KMS-11 (cell line): ENCODE measurements around the gene TNFAIP3.

ENCODE experiments used
- H2AFZ ChIP-seq: fragments of 200-600 bp; sonication (generic); 2 replicates; pipeline ENCODE4 v1.6.1; 2016; ENCODE audit warnings: antibody characterized with exemption, mixed run types, low read depth
- H3K27ac ChIP-seq: fragments of 200-600 bp; sonication (generic); 2 replicates; pipeline ENCODE4 v1.6.1; 2016; ENCODE audit warnings: mild to moderate bottlenecking, mixed run types
- H3K27me3 ChIP-seq: fragments of 200-600 bp; sonication (generic); 2 replicates; pipeline ENCODE4 v1.6.1; 2017; ENCODE audit warnings: mild to moderate bottlenecking, low read depth, mixed run types, moderate library complexity; ENCODE audit not compliant: insufficient read depth
- H3K36me3 ChIP-seq: fragments of 200-600 bp; sonication (generic); 2 replicates; pipeline ENCODE4 v1.6.1; 2017; ENCODE audit warnings: mild to moderate bottlenecking, mixed run types; ENCODE audit not compliant: insufficient read depth
- H3K4me1 ChIP-seq: fragments of 200-600 bp; sonication (generic); 2 replicates; pipeline ENCODE4 v1.6.1; 2016; ENCODE audit warnings: mild to moderate bottlenecking, low read depth, mixed run types; ENCODE audit not compliant: poor library complexity, severe bottlenecking
- H3K4me2 ChIP-seq: fragments of 200-600 bp; sonication (generic); 2 replicates; pipeline ENCODE4 v1.7.0; 2016; ENCODE audit warnings: mild to moderate bottlenecking, mixed run types
- H3K4me3 ChIP-seq: fragments of 200-600 bp; sonication (generic); IDR thresholded peaks from 2 replicates; pipeline ENCODE4 v1.6.1; 2017; ENCODE audit warnings: low read depth, low read length, mixed read lengths; ENCODE audit not compliant: insufficient read depth
- H3K79me2 ChIP-seq: fragments of 200-600 bp; sonication (generic); 2 replicates; pipeline ENCODE4 v1.6.1; 2016; ENCODE audit warnings: low read depth, mixed run types; ENCODE audit not compliant: insufficient read depth
- H3K9ac ChIP-seq: fragments of 200-600 bp; sonication (generic); 2 replicates; pipeline ENCODE4 v1.6.1; 2016; ENCODE audit warnings: mild to moderate bottlenecking, mixed run types
- H4K20me1 ChIP-seq: fragments of 200-600 bp; sonication (generic); 2 replicates; pipeline ENCODE4 v1.6.1; 2016; ENCODE audit warnings: mild to moderate bottlenecking, mixed run types; ENCODE audit not compliant: insufficient read depth
- TF ChIP-seq, protein P1 (sequence below): fragments of 200-600 bp; sonication (generic); conservative IDR thresholded peaks from 2 replicates; pipeline ENCODE4 v1.6.1; 2017; ENCODE audit warnings: low read depth, mild to moderate bottlenecking, antibody characterized with exemption, low read length, moderate library complexity, mixed read lengths

The TNFAIP3 gene

GRCh38 chr6:137845460-137845859, 21.6 kb upstream of the TNFAIP3 start:
- H3K27ac ChIP-seq, result no peak overlapping the region
- no peaks in the 10 kb centered on the region for H3K4me1 ChIP-seq
- H3K4me2 ChIP-seq, result no peak overlapping the region
- H3K79me2 ChIP-seq, result no peaks in the 10 kb centered on the region
- no peaks in the 10 kb centered on the region for H3K27me3 ChIP-seq
- H2AFZ ChIP-seq, result no peak overlapping the region
- H3K4me3 ChIP-seq, result no peak overlapping the region
- TF ChIP-seq, protein P1, sequence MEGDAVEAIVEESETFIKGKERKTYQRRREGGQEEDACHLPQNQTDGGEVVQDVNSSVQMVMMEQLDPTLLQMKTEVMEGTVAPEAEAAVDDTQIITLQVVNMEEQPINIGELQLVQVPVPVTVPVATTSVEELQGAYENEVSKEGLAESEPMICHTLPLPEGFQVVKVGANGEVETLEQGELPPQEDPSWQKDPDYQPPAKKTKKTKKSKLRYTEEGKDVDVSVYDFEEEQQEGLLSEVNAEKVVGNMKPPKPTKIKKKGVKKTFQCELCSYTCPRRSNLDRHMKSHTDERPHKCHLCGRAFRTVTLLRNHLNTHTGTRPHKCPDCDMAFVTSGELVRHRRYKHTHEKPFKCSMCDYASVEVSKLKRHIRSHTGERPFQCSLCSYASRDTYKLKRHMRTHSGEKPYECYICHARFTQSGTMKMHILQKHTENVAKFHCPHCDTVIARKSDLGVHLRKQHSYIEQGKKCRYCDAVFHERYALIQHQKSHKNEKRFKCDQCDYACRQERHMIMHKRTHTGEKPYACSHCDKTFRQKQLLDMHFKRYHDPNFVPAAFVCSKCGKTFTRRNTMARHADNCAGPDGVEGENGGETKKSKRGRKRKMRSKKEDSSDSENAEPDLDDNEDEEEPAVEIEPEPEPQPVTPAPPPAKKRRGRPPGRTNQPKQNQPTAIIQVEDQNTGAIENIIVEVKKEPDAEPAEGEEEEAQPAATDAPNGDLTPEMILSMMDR, result no peak
- H3K9ac ChIP-seq, result no peak overlapping the region
- no peaks in the 10 kb centered on the region for H3K36me3 ChIP-seq
- H4K20me1 ChIP-seq, result no peaks in the 10 kb centered on the region

- Histone ChIP-seq H3K79me2 (no peaks in the 10 kb centered on the region), H4K20me1 (no peaks in the 10 kb centered on the region), H3K27ac (no peak overlapping the region), H3K4me3 (no peak overlapping the region), H3K4me1 (no peaks in the 10 kb centered on the region), H3K36me3 (no peaks in the 10 kb centered on the region), H2AFZ (no peak overlapping the region), H3K4me2 (no peak overlapping the region), H3K9ac (no peak overlapping the region), H3K27me3 (no peaks in the 10 kb centered on the region)
- TF ChIP-seq, protein P1, result no peak
Measured at GRCh38 chr6:137846274-137846673, 20.8 kb upstream of the TNFAIP3 start.

DNA sequence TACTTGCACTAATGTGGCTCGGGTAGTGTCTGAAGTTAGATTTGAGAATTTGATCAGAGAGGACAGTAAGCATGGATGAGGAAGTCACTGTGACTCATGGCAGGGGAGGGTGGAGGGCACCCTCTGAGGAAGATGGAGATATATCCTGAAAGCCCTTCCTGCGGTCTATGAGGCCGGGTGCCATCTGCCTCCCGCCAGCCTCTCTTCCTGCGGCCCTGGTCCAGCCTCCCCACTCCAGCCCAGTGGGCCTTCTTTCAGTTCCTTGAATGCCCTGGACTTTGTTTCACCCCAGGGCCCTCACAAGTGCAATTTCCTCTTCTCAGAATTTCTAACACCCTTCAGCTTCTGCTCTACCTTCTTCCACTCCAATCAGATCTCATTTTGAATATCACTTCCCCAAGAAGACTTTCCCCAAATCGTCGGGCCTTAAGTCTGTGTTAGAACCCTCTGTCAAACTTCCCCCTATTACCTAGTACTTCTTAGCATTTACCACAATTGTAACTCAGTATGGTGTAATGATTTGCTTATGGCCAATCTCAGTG, 20.2 kb upstream of the TNFAIP3 start:
- no peaks in the 10 kb centered on the region for H3K36me3 ChIP-seq
- H3K27ac ChIP-seq, result no peak overlapping the region
- H3K4me2 ChIP-seq, result no peak overlapping the region
- H3K27me3 ChIP-seq, result no peaks in the 10 kb centered on the region
- no peaks in the 10 kb centered on the region for H3K4me1 ChIP-seq
- H3K9ac ChIP-seq, result no peak overlapping the region
- H2AFZ ChIP-seq, result no peak overlapping the region
- no peaks in the 10 kb centered on the region for H4K20me1 ChIP-seq
- no peaks in the 10 kb centered on the region for H3K79me2 ChIP-seq
- TF ChIP-seq, protein P1, result no peak
- H3K4me3 ChIP-seq, result no peak overlapping the region

DNA sequence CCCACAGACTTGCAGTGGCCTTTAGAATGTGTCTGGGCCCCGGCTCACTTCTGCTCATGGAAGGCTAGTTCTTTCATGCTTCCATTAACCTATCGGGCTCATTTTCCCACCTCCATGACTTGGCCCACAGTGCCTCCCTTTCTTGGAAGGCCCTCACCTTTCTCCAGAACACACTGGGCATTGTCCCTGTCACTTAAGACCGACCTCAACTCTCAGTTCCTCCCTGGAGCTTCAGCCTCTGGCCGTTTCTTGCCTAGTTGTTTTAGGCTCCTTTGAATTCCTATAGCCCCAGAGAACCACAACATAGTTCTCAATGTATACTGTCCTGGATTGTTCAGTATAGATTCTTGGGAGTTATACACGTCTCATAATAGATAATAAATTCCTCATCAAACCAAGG, 19.3 kb upstream of the TNFAIP3 start:
- H3K9ac ChIP-seq, result no peak overlapping the region
- H2AFZ ChIP-seq, result no peak overlapping the region
- H3K4me2 ChIP-seq, result no peak overlapping the region
- no peaks in the 10 kb centered on the region for H3K79me2 ChIP-seq
- no peaks in the 10 kb centered on the region for H3K4me1 ChIP-seq
- TF ChIP-seq, protein P1, result no peak
- no peak overlapping the region for H3K4me3 ChIP-seq
- H3K27ac ChIP-seq, result no peak overlapping the region
- no peaks in the 10 kb centered on the region for H3K36me3 ChIP-seq
- no peaks in the 10 kb centered on the region for H4K20me1 ChIP-seq
- no peaks in the 10 kb centered on the region for H3K27me3 ChIP-seq
